ENCODE measurements around the gene NPHS1. TPM values are rescaled to one million over a fixed set of nuclear protein-coding genes. Genes with fewer than 3 reads are reported as not detected.

The NPHS1 gene
- total and polyA plus RNA-seq, 8 donors, result 0.10 to 17.9 (median 0.49) TPM; not detected in 2

- Histone ChIP-seq H3K4me1 (no peaks in the 10 kb centered on the region), H3K27ac (no peak overlapping the region), H3K36me3 (peaks cover 0 to 15% (median 11%) of the 10 kb centered on the region in 4 donors), H3K9me3 (no peaks in the 10 kb centered on the region), H3K27me3 (peaks cover 0 to 14% (median 0%) of the 10 kb centered on the region in 3 donors), H3K4me3 (no peak overlapping the region)
- intact Hi-C loops (cut with DNase I; ENCODE audit: low total_unique reads), result no loop called here
- TF ChIP-seq POLR2AphosphoS5 (IDR thresholded peaks at IDR 0.05) (no peak), POLR2A (IDR thresholded peaks at IDR 0.05) (no peak), CTCF (IDR thresholded peaks at IDR 0.05) (no peak), EP300 (IDR thresholded peaks at IDR 0.05) (no peak)
- 58 to 62% (median 60%) methylated on average over 15 to 20 of the region's 20 CpGs for WGBS, 5 donors
- no peak for DNase-seq
Measured at GRCh38 chr19:35790981-35791813, 61.1 kb downstream of the NPHS1 start.

- DNase-seq, result no peak
- intact Hi-C loops (cut with DNase I; ENCODE audit: low total_unique reads), result no loop called here
- Histone ChIP-seq H3K27ac (no peak overlapping the region), H3K36me3 (peaks cover 0 to 25% (median 17%) of the 10 kb centered on the region in 4 donors), H3K27me3 (peaks cover 0 to 5% (median 0%) of the 10 kb centered on the region in 3 donors), H3K4me3 (no peak overlapping the region), H3K4me1 (no peaks in the 10 kb centered on the region), H3K9me3 (no peaks in the 10 kb centered on the region)
- TF ChIP-seq POLR2AphosphoS5 (IDR thresholded peaks at IDR 0.05) (no peak), EP300 (IDR thresholded peaks at IDR 0.05) (no peak), POLR2A (IDR thresholded peaks at IDR 0.05) (no peak), CTCF (IDR thresholded peaks at IDR 0.05) (no peak)
- WGBS, 5 donors, result 74 to 89% (median 85%) methylated on average over 9 to 19 of the region's 19 CpGs
Measured at GRCh38 chr19:35789978-35790944, 62.0 kb downstream of the NPHS1 start.

GRCh38 chr19:35789195-35789977, 62.9 kb downstream of the NPHS1 start:
- Histone ChIP-seq H3K27ac (no peak overlapping the region), H3K4me3 (no peak overlapping the region), H3K36me3 (peaks cover 0 to 33% (median 24%) of the 10 kb centered on the region in 4 donors), H3K27me3 (peaks cover 0 to 5% (median 0%) of the 10 kb centered on the region in 3 donors), H3K4me1 (no peaks in the 10 kb centered on the region), H3K9me3 (no peaks in the 10 kb centered on the region)
- WGBS, 5 donors, result 81 to 89% (median 84%) methylated on average over 8 to 11 of the region's 11 CpGs
- intact Hi-C loops (cut with DNase I; ENCODE audit: low total_unique reads), result no loop called here
- no peak for DNase-seq
- TF ChIP-seq CTCF (IDR thresholded peaks at IDR 0.05) (no peak), POLR2AphosphoS5 (IDR thresholded peaks at IDR 0.05) (no peak), POLR2A (IDR thresholded peaks at IDR 0.05) (no peak), EP300 (IDR thresholded peaks at IDR 0.05) (no peak)

Measured in stomach (tissue), 9 donors.